Smooth muscle cell (in vitro differentiated cells): ENCODE results near the gene TBC1D1. TPM values are rescaled to one million over a fixed set of nuclear protein-coding genes. Genes with fewer than 3 reads are reported as not detected.

Experiments
- DNase-seq: peaks from one replicate; lab custom pipeline; 2025; ENCODE audit not compliant: unreplicated experiment; lab: John Stamatoyannopoulos, UW
- H2AFZ ChIP-seq: fragments of 200-600 bp; sonication (generic); 2 replicates; pipeline ENCODE4 v1.6.0; 2016; ENCODE audit warnings: antibody characterized with exemption, low read depth, mild to moderate bottlenecking
- H3F3A ChIP-seq: fragments of 200-600 bp; sonication (generic); 2 replicates; pipeline ENCODE4 v1.6.0; 2017; ENCODE audit warnings: antibody characterized with exemption, low read depth
- H3K27ac ChIP-seq: fragments of 200-600 bp; sonication (generic); 2 replicates; pipeline ENCODE4 v1.5.1; 2016; ENCODE audit warnings: low read depth, mild to moderate bottlenecking
- H3K27me3 ChIP-seq: fragments of 200-600 bp; sonication (generic); 2 replicates; pipeline ENCODE4 v1.6.1; 2016; ENCODE audit warnings: low read depth, mild to moderate bottlenecking
- H3K36me3 ChIP-seq: fragments of 200-600 bp; sonication (generic); 2 replicates; pipeline ENCODE4 v1.5.1; 2016; ENCODE audit warnings: low read depth
- H3K4me1 ChIP-seq: fragments of 200-600 bp; sonication (generic); 2 replicates; pipeline ENCODE4 v1.5.1; 2016; ENCODE audit warnings: low read depth
- H3K4me2 ChIP-seq: fragments of 200-600 bp; sonication (generic); 2 replicates; pipeline ENCODE4 v1.6.0; 2016; ENCODE audit warnings: mild to moderate bottlenecking
- H3K4me3 ChIP-seq: fragments of 200-600 bp; sonication (generic); 2 replicates; pipeline ENCODE4 v1.5.1; 2016; ENCODE audit warnings: mild to moderate bottlenecking
- H3K79me2 ChIP-seq: fragments of 200-600 bp; sonication (generic); 2 replicates; pipeline ENCODE4 v1.6.0; 2016; ENCODE audit warnings: low read depth, mild to moderate bottlenecking
- H3K9ac ChIP-seq: fragments of 200-600 bp; sonication (generic); 2 replicates; pipeline ENCODE4 v1.6.0; 2016; ENCODE audit warnings: low read depth
- H3K9me3 ChIP-seq: fragments of 200-600 bp; sonication (generic); replicated peaks from 2 replicates; pipeline ENCODE4 v1.5.1; 2016; ENCODE audit warnings: low read depth
- H4K20me1 ChIP-seq: fragments of 200-600 bp; sonication (generic); 2 replicates; pipeline ENCODE4 v1.6.0; 2016; ENCODE audit warnings: low read depth
- CTCF ChIP-seq: fragments of 200-600 bp; sonication (generic); IDR thresholded peaks from 2 replicates; pipeline ENCODE4 v1.5.1; 2017; ENCODE audit warnings: borderline replicate concordance, mild to moderate bottlenecking, antibody characterized with exemption; ENCODE audit not compliant: insufficient read depth, poor library complexity, severe bottlenecking
- WGBS: methylation state at CpG from one replicate; pipeline ENCODE4 v1.1.7; 2016; ENCODE audit warnings: low lambda C conversion rate; 5-methylcytosine and 5-hydroxymethylcytosine counted together
- polyA plus RNA-seq: library from polyadenylated mRNA; unstranded; fragments of >200 nt; fragmentation: Nextera tagmentation; extraction: Ambion mirVana; gene quantifications from 2 replicates; pipeline ENCODE4 v1.2.1, GENCODE V29; 2016
- total RNA-seq: library from RNA; depleted of rRNA; stranded (reverse); fragments of >200 nt; gene quantifications from 2 replicates; pipeline ENCODE4 v1.2.3, GENCODE V29; 2014

TBC1D1 gene
- total and polyA plus RNA-seq, 2 experiments from 2014 or later = 81.5 to 117 TPM

- Histone ChIP-seq H3K27me3 (peaks cover 5% of the 10 kb centered on the region), H3K4me3 (no peak overlapping the region), H3K36me3 (no peaks in the 10 kb centered on the region), H3K79me2 (no peaks in the 10 kb centered on the region), H3K4me1 (no peaks in the 10 kb centered on the region), H3K4me2 (no peak overlapping the region), H3K9me3 (no peaks in the 10 kb centered on the region), H3F3A (no peaks in the 10 kb centered on the region), H3K9ac (no peak overlapping the region), H2AFZ (no peak overlapping the region), H3K27ac (no peak overlapping the region), H4K20me1 (no peaks in the 10 kb centered on the region)
- 85% methylated on average over 9 of the region's 9 CpGs for WGBS
- no peak for TF ChIP-seq CTCF
- DNase-seq = no peak
Observed at GRCh38 chr4:37902738-37903693, 12.1 kb downstream of the TBC1D1 start.

- no peaks in the 10 kb centered on the region for H3F3A ChIP-seq
- H3K4me2 ChIP-seq = no peak overlapping the region
- H3K79me2 ChIP-seq = no peaks in the 10 kb centered on the region
- no peak for DNase-seq
- no peaks in the 10 kb centered on the region for H4K20me1 ChIP-seq
- WGBS = 57% methylated on average over 3 of the region's 3 CpGs
- H3K9me3 ChIP-seq = no peaks in the 10 kb centered on the region
- H3K4me3 ChIP-seq = no peak overlapping the region
- H3K9ac ChIP-seq = no peak overlapping the region
- H3K27ac ChIP-seq = no peak overlapping the region
- no peaks in the 10 kb centered on the region for H3K4me1 ChIP-seq
- TF ChIP-seq CTCF = no peak
- no peaks in the 10 kb centered on the region for H3K36me3 ChIP-seq
- H2AFZ ChIP-seq = no peak overlapping the region
- H3K27me3 ChIP-seq = no peaks in the 10 kb centered on the region
Observed at GRCh38 chr4:37903901-37904300, 13.0 kb downstream of the TBC1D1 start.

- Histone ChIP-seq H3F3A (no peaks in the 10 kb centered on the region), H4K20me1 (no peaks in the 10 kb centered on the region), H3K27me3 (no peaks in the 10 kb centered on the region), H3K27ac (no peak overlapping the region), H3K4me2 (no peak overlapping the region), H3K4me3 (no peak overlapping the region), H3K9me3 (no peaks in the 10 kb centered on the region), H3K36me3 (no peaks in the 10 kb centered on the region), H3K79me2 (no peaks in the 10 kb centered on the region), H2AFZ (no peak overlapping the region), H3K9ac (no peak overlapping the region), H3K4me1 (no peaks in the 10 kb centered on the region)
- DNase-seq = no peak
- WGBS = 87% methylated on average over 3 of the region's 3 CpGs
- no peak for TF ChIP-seq CTCF
Observed at GRCh38 chr4:37904824-37905223, 13.9 kb downstream of the TBC1D1 start.
